ENCODE results near the gene SAA4. TPM values are rescaled to one million over a fixed set of nuclear protein-coding genes. Genes with fewer than 3 reads are reported as not detected.

The SAA4 gene
- total and polyA plus RNA-seq, 2 of the 8 experiments (the other 6 are each of a cell fraction or from before 2014, with no cell fraction given) = not detected

GRCh38 chr11:18230859-18231258, 5.7 kb downstream of the SAA4 start:
- H3K27me3 ChIP-seq (replicated peaks in 1 of 4; ENCODE audit: control insufficient read depth in 3 of 4, extremely low read depth in 1 of 4, insufficient read depth in 3 of 4, low read length in 3 of 4) = no peaks in the 10 kb centered on the region
- no peak overlapping the region for H2BK5ac ChIP-seq (ENCODE audit: low read depth, low read length)
- H3K9ac ChIP-seq (replicated peaks in 1 of 4; ENCODE audit: extremely low read depth in 1 of 4, low read depth in 3 of 4, low read length in 3 of 4) = no peak overlapping the region
- H2AFZ ChIP-seq (ENCODE audit: low read length) = no peak overlapping the region
- H4K5ac ChIP-seq (ENCODE audit: insufficient read length, low read depth, low read length) = no peak overlapping the region
- H3K56ac ChIP-seq (replicated peaks; ENCODE audit: insufficient read length, low read depth, low read length) = no peak overlapping the region
- no peak overlapping the region for H4K91ac ChIP-seq (replicated peaks; ENCODE audit: insufficient read length, low read length)
- FAIRE-seq = no peak
- WGBS, 2 experiments (ENCODE audit: extremely low coverage in 1 of 2, insufficient coverage in 1 of 2, insufficient read length in 1 of 2, insufficient replicate concordance in 2 of 2, low coverage in 1 of 2, low lambda C conversion rate in 2 of 2, missing lambda C conversion rate in 1 of 2) = 76% methylated on average over 2 of the region's 2 CpGs; no CpG with 5 or more reads in 1 of the 2 experiments
- no peak overlapping the region for H3K4me2 ChIP-seq (ENCODE audit: insufficient read depth in 1 of 2, low read depth in 2 of 2, low read length in 2 of 2)
- no peak for DNase-seq (ENCODE audit: low read depth in 1 of 2, low spot score in 2 of 2)
- H3K4me1 ChIP-seq (replicated peaks in 1 of 4; ENCODE audit: control insufficient read depth in 3 of 4, insufficient read depth in 4 of 4, low read length in 3 of 4) = no peaks in the 10 kb centered on the region
- H2BK15ac ChIP-seq (ENCODE audit: low read length) = no peak overlapping the region
- H3K4me3 ChIP-seq (ENCODE audit: extremely low read depth in 1 of 4, insufficient read depth in 2 of 4, low read depth in 3 of 4, low read length in 4 of 4) = no peak overlapping the region
- H2BK20ac ChIP-seq (ENCODE audit: low read length) = no peak overlapping the region
- no peak overlapping the region for H3K18ac ChIP-seq (ENCODE audit: extremely low read depth, low read length)
- no peak overlapping the region for H2AK5ac ChIP-seq (ENCODE audit: low read depth, low read length)
- H3K14ac ChIP-seq (ENCODE audit: insufficient read length) = no peak overlapping the region
- ChIA-PET POLR2A (ENCODE audit: partially characterized antibody) (no interaction called here), CTCF (ENCODE audit: partially characterized antibody) (interaction anchor here (0.8 to 2.1 kb wide), 8 partner anchors 11 to 60 kb away, joined by 3 to 13 read pairs (median 3); no protein-coding TSS in a partner anchor)
- no peak overlapping the region for H3K27ac ChIP-seq (ENCODE audit: low read depth, low read length)
- no peak overlapping the region for H4K8ac ChIP-seq (ENCODE audit: extremely low read depth, insufficient read depth, low read length)
- TF ChIP-seq CBX5 (IDR thresholded peaks at IDR 0.05; ENCODE audit: low read depth, low read length) = no peak
- TF ChIP-seq POU5F1 (IDR thresholded peaks at IDR 0.05; ENCODE audit: low read depth, low read length) = no peak
- no peak for TF ChIP-seq EZH2 (IDR thresholded peaks at IDR 0.05; ENCODE audit: low read depth, low read length, severe bottlenecking)
- no peak for TF ChIP-seq SIX5 (IDR thresholded peaks at IDR 0.05; ENCODE audit: low read depth, low read length)
- TF ChIP-seq JUN (IDR thresholded peaks at IDR 0.05; ENCODE audit: low read depth, low read length) = no peak
- no peak for TF ChIP-seq SIN3A (conservative IDR thresholded peaks at IDR 0.05 in 1 of 2, IDR thresholded peaks at IDR 0.05 in 1 of 2; ENCODE audit: low read depth in 1 of 2, low read length in 2 of 2)
- TF ChIP-seq ATF3 (IDR thresholded peaks at IDR 0.05; ENCODE audit: insufficient read depth, low read depth, low read length) = no peak
- TF ChIP-seq ZNF274 (IDR thresholded peaks at IDR 0.05; ENCODE audit: borderline replicate concordance, extremely low read depth, low read length) = no peak
- no peak for TF ChIP-seq SIRT6 (IDR thresholded peaks at IDR 0.05; ENCODE audit: low read length)
- no peak for TF ChIP-seq TBP (IDR thresholded peaks at IDR 0.05; ENCODE audit: low read depth, low read length)
- no peak for TF ChIP-seq EGR1 (IDR thresholded peaks at IDR 0.05; ENCODE audit: borderline replicate concordance, low read depth, low read length)
- TF ChIP-seq TAF7 (optimal IDR thresholded peaks at IDR 0.05; ENCODE audit: borderline replicate concordance, low read depth, low read length) = no peak
- no peak for TF ChIP-seq SRF (IDR thresholded peaks at IDR 0.05; ENCODE audit: low read depth, low read length)
- TF ChIP-seq RFX5 (IDR thresholded peaks at IDR 0.05; ENCODE audit: borderline replicate concordance, low read depth, low read length) = no peak
- no peaks in the 10 kb centered on the region for H3K23me2 ChIP-seq (ENCODE audit: low read depth, low read length)
- H3K79me1 ChIP-seq (ENCODE audit: low read depth, low read length) = no peaks in the 10 kb centered on the region
- no peaks in the 10 kb centered on the region for H4K20me1 ChIP-seq (replicated peaks in 1 of 2; ENCODE audit: control insufficient read depth in 1 of 2, insufficient read depth in 2 of 2, low read length in 2 of 2)
- no peak overlapping the region for H3K23ac ChIP-seq (ENCODE audit: insufficient read length)
- no peaks in the 10 kb centered on the region for H3K36me3 ChIP-seq (ENCODE audit: control insufficient read depth in 2 of 4, insufficient read depth in 4 of 4, low read length in 3 of 4)
- H3K4ac ChIP-seq (replicated peaks; ENCODE audit: insufficient read length, low read depth, low read length) = no peak overlapping the region
- H3K9me3 ChIP-seq (ENCODE audit: insufficient read depth in 2 of 2, low read depth in 1 of 2, low read length in 1 of 2) = no peaks in the 10 kb centered on the region
- H3K79me2 ChIP-seq (ENCODE audit: control insufficient read depth in 1 of 2, insufficient read depth in 2 of 2, low read length in 2 of 2) = no peaks in the 10 kb centered on the region
- H2BK120ac ChIP-seq (replicated peaks; ENCODE audit: low read depth, low read length) = no peak overlapping the region
- no peak overlapping the region for H2BK12ac ChIP-seq (ENCODE audit: low read depth, low read length)
